ENCODE measurements around the gene PPP5C.

The PPP5C gene

DNA sequence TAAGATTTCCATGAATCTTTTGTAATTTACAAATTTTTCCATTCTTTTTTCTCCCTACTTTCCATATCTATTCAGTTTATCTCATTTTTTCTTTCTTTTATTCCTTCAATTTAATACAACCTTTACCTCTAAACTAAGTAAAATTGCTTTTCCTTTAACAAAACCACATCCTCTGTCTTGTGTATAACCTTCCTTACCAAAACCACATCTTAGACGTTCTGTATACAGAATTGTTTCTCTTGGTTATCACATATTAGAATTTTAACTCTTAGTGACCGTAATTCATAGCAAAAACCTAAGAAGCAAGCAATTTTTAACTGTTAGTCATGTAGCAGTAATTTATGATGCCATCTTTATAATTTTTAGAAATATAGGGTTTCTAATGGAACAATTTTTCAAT, 15.0 kb downstream of the PPP5C start:
- Histone ChIP-seq H3K27ac (ENCODE audit: low read length) (no peak overlapping the region), H3K4me1 (ENCODE audit: control insufficient read depth, insufficient read depth, low read length) (no peaks in the 10 kb centered on the region), H3K4me3 (ENCODE audit: low read length) (no peak overlapping the region), H3K9me3 (ENCODE audit: control insufficient read depth, insufficient read depth, low read length) (no peaks in the 10 kb centered on the region), H3K27me3 (ENCODE audit: control insufficient read depth, insufficient read depth, low read length) (no peaks in the 10 kb centered on the region), H3K36me3 (ENCODE audit: control insufficient read depth, insufficient read depth, low read length) (no peaks in the 10 kb centered on the region; the same call in 1 of the 2 replicates)
- WGBS (ENCODE audit: insufficient coverage, insufficient read length), result 100% methylated on average over 1 of the region's 2 CpGs
- DNase-seq (ENCODE audit: low read depth, low spot score), result no peak

GRCh38 chr19:46364359-46364758, 17.5 kb downstream of the PPP5C start:
- H3K36me3 ChIP-seq (ENCODE audit: control insufficient read depth, insufficient read depth, low read length), result no peaks in the 10 kb centered on the region
- no peak overlapping the region for H3K4me3 ChIP-seq (ENCODE audit: low read length)
- H3K4me1 ChIP-seq (ENCODE audit: control insufficient read depth, insufficient read depth, low read length), result no peaks in the 10 kb centered on the region
- WGBS (ENCODE audit: insufficient coverage, insufficient read length), result no CpG with 5 or more reads among the region's 2 CpGs
- no peak for DNase-seq (ENCODE audit: low read depth, low spot score)
- no peaks in the 10 kb centered on the region for H3K9me3 ChIP-seq (ENCODE audit: control insufficient read depth, insufficient read depth, low read length)
- H3K27me3 ChIP-seq (ENCODE audit: control insufficient read depth, insufficient read depth, low read length), result no peaks in the 10 kb centered on the region
- no peak overlapping the region for H3K27ac ChIP-seq (ENCODE audit: low read length)

GRCh38 chr19:46365561-46365960, 18.7 kb downstream of the PPP5C start:
- H3K4me3 ChIP-seq (ENCODE audit: low read length), result no peak overlapping the region
- H3K27me3 ChIP-seq (ENCODE audit: control insufficient read depth, insufficient read depth, low read length), result no peaks in the 10 kb centered on the region
- DNase-seq (ENCODE audit: low read depth, low spot score), result no peak
- no peaks in the 10 kb centered on the region for H3K4me1 ChIP-seq (ENCODE audit: control insufficient read depth, insufficient read depth, low read length)
- no CpG with 5 or more reads among the region's 4 CpGs for WGBS (ENCODE audit: insufficient coverage, insufficient read length)
- no peaks in the 10 kb centered on the region for H3K9me3 ChIP-seq (ENCODE audit: control insufficient read depth, insufficient read depth, low read length)
- H3K27ac ChIP-seq (ENCODE audit: low read length), result no peak overlapping the region
- no peaks in the 10 kb centered on the region for H3K36me3 ChIP-seq (ENCODE audit: control insufficient read depth, insufficient read depth, low read length)

GRCh38 chr19:46366620-46367292, 19.9 kb downstream of the PPP5C start:
- H3K36me3 ChIP-seq (ENCODE audit: control insufficient read depth, insufficient read depth, low read length), result no peaks in the 10 kb centered on the region
- no peaks in the 10 kb centered on the region for H3K4me1 ChIP-seq (ENCODE audit: control insufficient read depth, insufficient read depth, low read length)
- WGBS (ENCODE audit: insufficient coverage, insufficient read length), result no CpG with 5 or more reads among the region's 9 CpGs
- H3K27me3 ChIP-seq (ENCODE audit: control insufficient read depth, insufficient read depth, low read length), result no peaks in the 10 kb centered on the region
- no peaks in the 10 kb centered on the region for H3K9me3 ChIP-seq (ENCODE audit: control insufficient read depth, insufficient read depth, low read length)
- DNase-seq (ENCODE audit: low read depth, low spot score), result no peak
- no peak overlapping the region for H3K4me3 ChIP-seq (ENCODE audit: low read length)
- no peak overlapping the region for H3K27ac ChIP-seq (ENCODE audit: low read length)

DNA sequence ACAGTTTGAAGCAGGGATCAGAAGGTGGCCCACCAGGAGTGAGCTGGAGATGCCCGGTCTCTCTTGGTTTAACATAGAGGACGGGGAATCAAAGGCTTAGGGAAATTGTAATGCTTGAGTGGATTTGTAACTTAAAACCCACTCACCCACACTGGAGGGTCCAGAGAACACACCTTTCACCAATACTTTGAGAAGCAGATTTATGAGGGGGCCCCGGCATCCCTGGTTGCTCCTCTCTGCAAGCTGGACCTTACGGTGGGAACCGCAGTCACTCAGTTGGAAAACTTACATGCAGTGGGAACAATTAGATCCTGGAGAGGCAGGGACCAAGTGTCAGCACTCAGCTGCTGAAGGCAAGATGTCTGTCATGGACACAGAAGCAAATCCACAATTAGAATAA, 20.5 kb downstream of the PPP5C start:
- Histone ChIP-seq H3K4me3 (ENCODE audit: low read length) (no peak overlapping the region), H3K27me3 (ENCODE audit: control insufficient read depth, insufficient read depth, low read length) (no peaks in the 10 kb centered on the region), H3K4me1 (ENCODE audit: control insufficient read depth, insufficient read depth, low read length) (no peaks in the 10 kb centered on the region), H3K9me3 (ENCODE audit: control insufficient read depth, insufficient read depth, low read length) (no peaks in the 10 kb centered on the region), H3K27ac (ENCODE audit: low read length) (no peak overlapping the region), H3K36me3 (ENCODE audit: control insufficient read depth, insufficient read depth, low read length) (no peaks in the 10 kb centered on the region)
- no CpG with 5 or more reads among the region's 5 CpGs for WGBS (ENCODE audit: insufficient coverage, insufficient read length)
- DNase-seq (ENCODE audit: low read depth, low spot score), result no peak

DNA sequence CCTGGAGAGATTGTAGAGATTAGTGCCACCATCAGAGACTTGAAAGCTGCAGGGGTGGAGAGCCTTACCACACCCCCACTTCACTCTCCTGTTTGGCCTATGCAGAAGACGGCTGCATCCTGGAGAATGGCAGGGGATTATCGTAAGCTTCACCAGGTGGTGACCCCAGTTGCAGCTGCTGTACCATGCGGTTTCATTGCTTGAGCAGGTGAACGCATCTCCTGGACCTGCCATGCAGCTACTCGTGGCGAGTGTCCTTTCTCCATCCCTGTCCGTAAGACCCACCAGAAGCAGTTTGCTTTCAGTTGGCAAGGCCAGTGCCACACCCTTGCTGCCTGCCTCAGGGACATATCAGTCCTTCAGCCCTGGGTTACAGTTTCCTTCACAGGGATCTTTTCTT, 21.2 kb downstream of the PPP5C start:
- H3K27me3 ChIP-seq (ENCODE audit: control insufficient read depth, insufficient read depth, low read length), result no peaks in the 10 kb centered on the region
- H3K9me3 ChIP-seq (ENCODE audit: control insufficient read depth, insufficient read depth, low read length), result no peaks in the 10 kb centered on the region
- no peaks in the 10 kb centered on the region for H3K36me3 ChIP-seq (ENCODE audit: control insufficient read depth, insufficient read depth, low read length)
- no CpG with 5 or more reads among the region's 7 CpGs for WGBS (ENCODE audit: insufficient coverage, insufficient read length)
- DNase-seq (ENCODE audit: low read depth, low spot score), result no peak
- H3K27ac ChIP-seq (ENCODE audit: low read length), result no peak overlapping the region
- peaks cover 4% of the 10 kb centered on the region for H3K4me1 ChIP-seq (ENCODE audit: control insufficient read depth, insufficient read depth, low read length)
- H3K4me3 ChIP-seq (ENCODE audit: low read length), result no peak overlapping the region

- Histone ChIP-seq H3K27ac (ENCODE audit: low read length) (no peak overlapping the region), H3K36me3 (ENCODE audit: control insufficient read depth, insufficient read depth, low read length) (no peaks in the 10 kb centered on the region), H3K4me1 (ENCODE audit: control insufficient read depth, insufficient read depth, low read length) (peaks cover 13% of the 10 kb centered on the region), H3K4me3 (ENCODE audit: low read length) (no peak overlapping the region), H3K9me3 (ENCODE audit: control insufficient read depth, insufficient read depth, low read length) (no peaks in the 10 kb centered on the region), H3K27me3 (ENCODE audit: control insufficient read depth, insufficient read depth, low read length) (no peaks in the 10 kb centered on the region)
- DNase-seq (ENCODE audit: low read depth, low spot score), result no peak
- WGBS (ENCODE audit: insufficient coverage, insufficient read length), result no CpG with 5 or more reads among the region's 7 CpGs
These were observed 22.9 kb downstream of the PPP5C start for GRCh38 chr19:46369817-46370216.

DNA sequence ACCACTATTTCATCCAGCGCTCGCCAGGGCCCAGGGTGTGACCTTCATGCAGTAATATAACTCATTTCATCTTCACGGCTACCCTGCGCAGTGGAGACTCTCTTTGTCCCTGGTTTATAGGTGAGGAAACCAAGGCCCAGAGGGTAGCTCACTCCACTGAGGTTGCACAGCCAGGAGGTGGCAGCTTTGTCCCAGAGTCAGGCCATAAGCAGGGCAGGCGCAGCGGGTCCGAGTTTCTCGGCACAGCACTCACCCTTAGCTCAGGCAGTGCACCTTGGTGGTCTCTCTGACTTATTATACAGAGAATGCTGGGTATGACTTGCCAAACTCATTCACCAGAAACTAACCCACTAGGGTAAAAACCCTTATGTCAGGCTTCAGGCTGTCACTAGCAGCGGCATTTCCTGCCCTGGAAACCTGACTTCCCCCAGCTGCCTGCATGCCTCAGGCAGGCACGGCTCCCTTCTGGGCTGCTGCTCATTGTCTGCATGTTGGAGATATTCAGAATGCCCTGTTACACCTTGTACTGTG, 24.5 kb downstream of the PPP5C start:
- no peak overlapping the region for H3K27ac ChIP-seq (ENCODE audit: low read length)
- peaks cover 3% of the 10 kb centered on the region for H3K36me3 ChIP-seq (ENCODE audit: control insufficient read depth, insufficient read depth, low read length)

GRCh38 chr19:46372901-46373490, 26.1 kb downstream of the PPP5C start:
- H3K9me3 ChIP-seq (ENCODE audit: control insufficient read depth, insufficient read depth, low read length), result no peaks in the 10 kb centered on the region
- peaks cover 13% of the 10 kb centered on the region for H3K4me1 ChIP-seq (ENCODE audit: control insufficient read depth, insufficient read depth, low read length)
- H3K4me3 ChIP-seq (ENCODE audit: low read length), result no peak overlapping the region
- peak overlapping the region; percentile 23 for H3K27ac ChIP-seq (ENCODE audit: low read length)
- H3K36me3 ChIP-seq (ENCODE audit: control insufficient read depth, insufficient read depth, low read length), result peaks cover 11% of the 10 kb centered on the region
- no peaks in the 10 kb centered on the region for H3K27me3 ChIP-seq (ENCODE audit: control insufficient read depth, insufficient read depth, low read length)
- WGBS (ENCODE audit: insufficient coverage, insufficient read length), result no CpG with 5 or more reads among the region's 11 CpGs
- peak; percentile 41 for DNase-seq (ENCODE audit: low read depth, low spot score)

More for the DNA sequence above, 24.5 kb downstream of the PPP5C start:
- H3K27me3 ChIP-seq (ENCODE audit: control insufficient read depth, insufficient read depth, low read length), result no peaks in the 10 kb centered on the region
- no CpG with 5 or more reads among the region's 10 CpGs for WGBS (ENCODE audit: insufficient coverage, insufficient read length)
- peaks cover 13% of the 10 kb centered on the region for H3K4me1 ChIP-seq (ENCODE audit: control insufficient read depth, insufficient read depth, low read length)
- no peak overlapping the region for H3K4me3 ChIP-seq (ENCODE audit: low read length)
- DNase-seq (ENCODE audit: low read depth, low spot score), result no peak
- no peaks in the 10 kb centered on the region for H3K9me3 ChIP-seq (ENCODE audit: control insufficient read depth, insufficient read depth, low read length)

DNA sequence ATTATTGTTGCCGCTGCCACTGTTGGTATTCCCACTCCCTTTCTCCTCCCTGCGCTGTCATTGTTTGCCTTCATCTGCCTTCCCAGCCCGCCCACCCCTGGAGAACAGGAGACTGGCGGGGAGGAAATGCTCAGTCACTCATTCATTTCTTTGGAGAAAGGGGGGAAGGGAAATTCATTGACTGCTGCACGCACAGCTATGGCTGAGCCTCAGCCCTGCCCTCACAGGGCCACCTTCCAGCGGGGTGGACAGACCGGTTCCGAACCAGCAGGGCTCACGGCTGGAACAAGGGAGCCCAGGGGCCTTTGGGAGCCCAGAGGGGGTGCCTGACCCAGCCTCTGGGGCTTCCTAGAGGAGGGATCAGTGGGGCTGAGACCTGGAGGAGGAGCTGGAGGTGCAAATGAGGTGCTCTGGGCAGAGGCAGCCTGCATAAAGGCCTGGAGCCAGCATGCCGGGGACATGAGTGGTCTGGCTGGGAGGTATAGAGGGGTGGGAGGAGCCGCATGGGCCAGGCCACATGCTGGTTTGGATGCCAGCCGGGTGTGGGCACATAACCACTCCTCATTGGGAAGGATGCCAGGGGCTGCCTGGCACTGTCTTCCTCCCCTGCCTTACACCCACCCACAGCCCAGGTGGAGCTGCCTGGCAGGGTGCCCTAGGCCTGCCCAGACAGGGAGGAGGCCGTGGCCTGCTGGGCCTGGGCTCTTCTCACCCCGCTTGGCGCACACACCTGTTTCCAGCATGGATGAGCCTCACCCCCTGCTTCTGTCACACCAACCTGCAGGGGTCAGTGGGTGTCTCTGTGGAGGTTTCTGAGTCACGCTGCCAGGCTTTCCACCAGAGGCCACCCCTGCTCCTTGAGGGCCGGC, 26.8 kb downstream of the PPP5C start:
- peaks cover 13% of the 10 kb centered on the region for H3K4me1 ChIP-seq (ENCODE audit: control insufficient read depth, insufficient read depth, low read length)
- no peak overlapping the region for H3K4me3 ChIP-seq (ENCODE audit: low read length)
- WGBS (ENCODE audit: insufficient coverage, insufficient read length), result no CpG with 5 or more reads among the region's 17 CpGs
- H3K27ac ChIP-seq (ENCODE audit: low read length), result no peak overlapping the region
- H3K36me3 ChIP-seq (ENCODE audit: control insufficient read depth, insufficient read depth, low read length), result peaks cover 11% of the 10 kb centered on the region
- DNase-seq (ENCODE audit: low read depth, low spot score), result no peak
- H3K27me3 ChIP-seq (ENCODE audit: control insufficient read depth, insufficient read depth, low read length), result no peaks in the 10 kb centered on the region
- H3K9me3 ChIP-seq (ENCODE audit: control insufficient read depth, insufficient read depth, low read length), result no peaks in the 10 kb centered on the region

Measured in iPS DF 6.9 (cell line).